NCI-H146 (cell line): ENCODE data around the gene BEND6.
A peak's percentile ranks its signal among the peaks of the same experiment; 100 is the strongest.
"Not testable (repeated sequence)": the region's sequence is repeated elsewhere in the genome, so short reads cannot be mapped to it uniquely, and the experiment has no call there.

Experiments used
- DNase-seq: peaks from one replicate; lab custom pipeline; 2025; lab: John Stamatoyannopoulos, UW

Gene BEND6

GRCh38 chr6:56984361-56984760 is 29.5 kb downstream of the BEND6 start:
- no peak for DNase-seq

- DNase-seq: no peak
These were observed 30.0 kb downstream of the BEND6 start for GRCh38 chr6:56984884-56985283.

- DNase-seq: no peak
These were observed 31.7 kb downstream of the BEND6 start for GRCh38 chr6:56986611-56987010.

GRCh38 chr6:56988145-56988544 is 33.2 kb downstream of the BEND6 start:
- DNase-seq: no peak

GRCh38 chr6:56992036-56992435 is 37.1 kb downstream of the BEND6 start:
- no peak for DNase-seq

- DNase-seq: no peak
These were observed 37.8 kb downstream of the BEND6 start for GRCh38 chr6:56992703-56993102.

GRCh38 chr6:56995347-56995902 is 40.5 kb downstream of the BEND6 start:
- peak; percentile 9 for DNase-seq

- DNase-seq: no peak
These were observed 41.5 kb downstream of the BEND6 start for GRCh38 chr6:56996401-56996800.

GRCh38 chr6:56999049-56999448 is 44.1 kb downstream of the BEND6 start:
- no peak for DNase-seq

GRCh38 chr6:56999748-57000147 is 44.8 kb downstream of the BEND6 start:
- not testable (repeated sequence) for DNase-seq

GRCh38 chr6:57002197-57002596 is 47.3 kb downstream of the BEND6 start:
- DNase-seq: no peak

GRCh38 chr6:57004292-57004691 is 49.4 kb downstream of the BEND6 start:
- no peak for DNase-seq

- DNase-seq: no peak
These were observed 51.2 kb downstream of the BEND6 start for GRCh38 chr6:57006101-57006500.

- not testable (repeated sequence) for DNase-seq
These were observed 53.2 kb downstream of the BEND6 start for GRCh38 chr6:57008069-57008468.

- DNase-seq: no peak
These were observed 58.6 kb downstream of the BEND6 start for GRCh38 chr6:57013521-57013926.

GRCh38 chr6:57017069-57017468 is 62.2 kb downstream of the BEND6 start:
- no peak for DNase-seq

GRCh38 chr6:57017841-57018240 is 62.9 kb downstream of the BEND6 start:
- DNase-seq: no peak

- DNase-seq: no peak
These were observed 64.5 kb downstream of the BEND6 start for GRCh38 chr6:57019434-57019833.

- peak; percentile 47 for DNase-seq
These were observed 66.3 kb downstream of the BEND6 start for GRCh38 chr6:57021086-57021720.

- DNase-seq: no peak
These were observed 69.4 kb downstream of the BEND6 start for GRCh38 chr6:57024321-57024720.

GRCh38 chr6:57024775-57025174 is 69.9 kb downstream of the BEND6 start:
- DNase-seq: no peak

- DNase-seq: no peak
These were observed 71.1 kb downstream of the BEND6 start for GRCh38 chr6:57026001-57026400.

GRCh38 chr6:57027301-57027700 is 72.4 kb downstream of the BEND6 start:
- DNase-seq: no peak

GRCh38 chr6:57029213-57029612 is 74.3 kb downstream of the BEND6 start:
- no peak for DNase-seq
